HG03196 (cell line): ENCODE measurements around the gene RNU1-4.
"Not testable (repeated sequence)": the region's sequence is repeated elsewhere in the genome, so short reads cannot be mapped to it uniquely, and the experiment has no call there.

Source experiments
- ATAC-seq: cut with Tn5 transposase; IDR thresholded peaks from one replicate; pipeline ENCODE4 v1.9.1; 2021; ENCODE audit not compliant: unreplicated experiment

Gene RNU1-4

DNA sequence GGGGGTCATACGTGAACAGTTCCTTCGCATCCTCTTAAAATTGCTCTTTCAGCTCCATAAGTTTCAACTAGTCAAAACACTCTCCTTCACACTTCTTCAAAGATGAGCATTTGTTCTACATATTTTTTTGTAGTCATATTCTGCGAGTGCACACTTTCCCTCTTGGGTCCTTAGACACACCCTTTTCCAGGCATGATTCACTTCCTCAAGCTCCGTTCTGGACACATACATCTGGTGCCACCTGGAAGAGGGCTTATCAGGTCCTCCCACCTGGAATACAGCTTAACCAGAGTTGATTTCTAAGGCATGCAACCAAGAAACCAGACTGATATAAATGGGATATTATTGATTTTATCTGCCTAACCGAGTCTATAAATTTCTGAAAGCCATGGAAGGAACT lies 47.4 kb downstream of the RNU1-4 start:
- ATAC-seq, result not testable (repeated sequence)
